ENCODE measurements around the gene DNHD1.

Gene DNHD1

DNA sequence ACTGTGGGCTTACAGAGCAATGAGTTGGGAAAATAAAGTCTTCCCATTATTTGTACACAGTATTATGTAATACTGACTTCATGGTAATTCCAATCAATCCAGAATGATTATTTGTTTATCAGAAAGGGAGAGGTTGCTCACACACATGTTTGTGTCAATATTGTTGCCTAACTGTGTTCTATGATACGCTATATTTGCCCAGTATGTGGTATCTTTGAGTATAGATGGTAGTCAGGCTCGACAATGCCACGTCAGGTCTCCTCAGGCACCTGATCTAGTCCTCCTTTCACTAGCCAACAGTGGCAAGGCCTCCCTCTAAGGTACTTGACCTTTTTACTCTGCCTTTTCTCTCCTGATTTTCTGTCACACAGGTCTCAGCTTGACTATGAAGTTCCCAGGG, 5.3 kb downstream of the DNHD1 start:
- Histone ChIP-seq H3K27me3 (replicated peaks; ENCODE audit: insufficient read depth, low read length) (no peaks in the 10 kb centered on the region), H2AFZ (ENCODE audit: low read length) (no peak overlapping the region), H4K20me1 (ENCODE audit: insufficient read depth, low read length) (no peaks in the 10 kb centered on the region), H3K36me3 (replicated peaks; ENCODE audit: insufficient read depth, low read length) (no peaks in the 10 kb centered on the region), H3K4me3 (ENCODE audit: low read length) (no peak overlapping the region), H3F3A (ENCODE audit: insufficient read depth, low read length) (no peaks in the 10 kb centered on the region), H3K4me1 (ENCODE audit: low read length) (no peaks in the 10 kb centered on the region), H3K9ac (ENCODE audit: low read length) (no peak overlapping the region), H3K9me2 (replicated peaks; ENCODE audit: insufficient read depth, low read length) (no peaks in the 10 kb centered on the region), H3K4me2 (ENCODE audit: low read depth, low read length) (no peak overlapping the region), H3K79me2 (ENCODE audit: low read length) (no peaks in the 10 kb centered on the region), H3K27ac (ENCODE audit: low read length) (no peak overlapping the region), H3K9me3 (replicated peaks; ENCODE audit: insufficient read depth, low read length) (no peaks in the 10 kb centered on the region)
- no peak for TF ChIP-seq EZH2 (optimal IDR thresholded peaks at IDR 0.05; ENCODE audit: low read depth, low read length)
- no peak for TF ChIP-seq EZH2phosphoT487 (IDR thresholded peaks at IDR 0.05; ENCODE audit: low read length)
- TF ChIP-seq, protein P1, sequence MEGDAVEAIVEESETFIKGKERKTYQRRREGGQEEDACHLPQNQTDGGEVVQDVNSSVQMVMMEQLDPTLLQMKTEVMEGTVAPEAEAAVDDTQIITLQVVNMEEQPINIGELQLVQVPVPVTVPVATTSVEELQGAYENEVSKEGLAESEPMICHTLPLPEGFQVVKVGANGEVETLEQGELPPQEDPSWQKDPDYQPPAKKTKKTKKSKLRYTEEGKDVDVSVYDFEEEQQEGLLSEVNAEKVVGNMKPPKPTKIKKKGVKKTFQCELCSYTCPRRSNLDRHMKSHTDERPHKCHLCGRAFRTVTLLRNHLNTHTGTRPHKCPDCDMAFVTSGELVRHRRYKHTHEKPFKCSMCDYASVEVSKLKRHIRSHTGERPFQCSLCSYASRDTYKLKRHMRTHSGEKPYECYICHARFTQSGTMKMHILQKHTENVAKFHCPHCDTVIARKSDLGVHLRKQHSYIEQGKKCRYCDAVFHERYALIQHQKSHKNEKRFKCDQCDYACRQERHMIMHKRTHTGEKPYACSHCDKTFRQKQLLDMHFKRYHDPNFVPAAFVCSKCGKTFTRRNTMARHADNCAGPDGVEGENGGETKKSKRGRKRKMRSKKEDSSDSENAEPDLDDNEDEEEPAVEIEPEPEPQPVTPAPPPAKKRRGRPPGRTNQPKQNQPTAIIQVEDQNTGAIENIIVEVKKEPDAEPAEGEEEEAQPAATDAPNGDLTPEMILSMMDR (IDR thresholded peaks at IDR 0.05; ENCODE audit: low read length): no peak
- no peak for DNase-seq

DNA sequence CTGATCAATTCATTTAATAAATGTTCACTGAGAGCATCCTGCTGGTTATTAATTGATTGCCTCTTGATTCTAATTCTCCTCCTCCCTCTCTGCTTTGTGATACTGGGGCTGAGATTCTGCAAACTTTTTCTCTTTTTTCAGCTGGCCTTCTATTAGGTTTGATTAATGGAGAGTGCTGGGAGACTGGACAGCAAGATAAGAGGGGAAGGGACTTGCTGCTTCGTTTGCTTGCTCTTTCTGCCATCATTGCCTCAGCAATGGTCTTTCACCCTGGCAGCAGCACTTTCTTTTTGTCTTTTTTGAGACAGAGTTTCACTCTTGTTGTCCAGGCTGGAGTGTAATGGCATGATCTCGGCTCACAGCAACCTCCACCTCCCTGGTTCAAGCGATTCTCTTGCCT, 7.1 kb downstream of the DNHD1 start:
- no peak overlapping the region for H3K4me3 ChIP-seq (ENCODE audit: low read length)
- no peaks in the 10 kb centered on the region for H3K9me2 ChIP-seq (replicated peaks; ENCODE audit: insufficient read depth, low read length)
- no peaks in the 10 kb centered on the region for H3K79me2 ChIP-seq (ENCODE audit: low read length)
- H2AFZ ChIP-seq (ENCODE audit: low read length): no peak overlapping the region
- H3K4me1 ChIP-seq (ENCODE audit: low read length): no peaks in the 10 kb centered on the region
- no peaks in the 10 kb centered on the region for H4K20me1 ChIP-seq (ENCODE audit: insufficient read depth, low read length)
- no peak overlapping the region for H3K9ac ChIP-seq (ENCODE audit: low read length)
- DNase-seq: no peak
- H3K36me3 ChIP-seq (replicated peaks; ENCODE audit: insufficient read depth, low read length): no peaks in the 10 kb centered on the region
- H3K4me2 ChIP-seq (ENCODE audit: low read depth, low read length): no peak overlapping the region
- TF ChIP-seq EZH2 (optimal IDR thresholded peaks at IDR 0.05; ENCODE audit: low read depth, low read length): no peak
- TF ChIP-seq, protein P1 (IDR thresholded peaks at IDR 0.05; ENCODE audit: low read length): no peak
- no peak for TF ChIP-seq EZH2phosphoT487 (IDR thresholded peaks at IDR 0.05; ENCODE audit: low read length)
- H3K27me3 ChIP-seq (replicated peaks; ENCODE audit: insufficient read depth, low read length): no peaks in the 10 kb centered on the region
- H3K9me3 ChIP-seq (replicated peaks; ENCODE audit: insufficient read depth, low read length): no peaks in the 10 kb centered on the region
- H3F3A ChIP-seq (ENCODE audit: insufficient read depth, low read length): no peaks in the 10 kb centered on the region
- H3K27ac ChIP-seq (ENCODE audit: low read length): no peak overlapping the region

DNA sequence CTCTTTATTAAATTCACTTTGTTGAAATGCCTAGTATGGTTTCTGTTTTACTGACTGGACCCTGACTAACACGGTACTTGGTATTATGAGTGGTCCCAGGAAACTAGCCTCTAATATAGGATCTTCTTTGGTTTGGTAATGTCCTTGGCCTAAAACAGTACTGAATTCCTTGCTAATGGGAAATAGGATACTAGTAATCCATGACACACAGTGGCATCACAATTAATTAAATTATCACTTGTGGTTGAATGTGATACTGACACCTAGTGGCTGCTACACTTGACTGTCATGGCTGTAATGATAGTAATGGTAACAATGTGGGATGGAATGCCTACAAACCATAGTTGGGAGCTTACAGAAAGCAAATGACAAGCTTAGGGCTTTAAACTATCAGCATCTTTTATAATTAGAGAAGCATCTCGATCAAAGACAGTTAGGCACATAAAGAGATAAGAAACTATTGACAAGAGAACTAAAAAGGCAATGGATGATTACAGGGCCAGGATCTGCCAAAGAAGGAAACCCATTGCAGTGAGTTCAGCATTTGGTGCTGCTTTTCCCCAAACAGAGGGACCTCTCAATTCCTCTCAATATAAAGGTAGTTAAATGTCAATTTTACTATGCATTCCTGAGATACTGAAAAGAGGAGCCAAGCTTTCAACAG, 8.6 kb downstream of the DNHD1 start:
- no peak overlapping the region for H2AFZ ChIP-seq (ENCODE audit: low read length)
- no peaks in the 10 kb centered on the region for H3K36me3 ChIP-seq (replicated peaks; ENCODE audit: insufficient read depth, low read length)
- no peaks in the 10 kb centered on the region for H4K20me1 ChIP-seq (ENCODE audit: insufficient read depth, low read length)
- H3K79me2 ChIP-seq (ENCODE audit: low read length): no peaks in the 10 kb centered on the region
- H3K9ac ChIP-seq (ENCODE audit: low read length): no peak overlapping the region
- no peak for TF ChIP-seq EZH2phosphoT487 (IDR thresholded peaks at IDR 0.05; ENCODE audit: low read length)
- TF ChIP-seq, protein P1 (IDR thresholded peaks at IDR 0.05; ENCODE audit: low read length): peak; percentile 85
- no peaks in the 10 kb centered on the region for H3F3A ChIP-seq (ENCODE audit: insufficient read depth, low read length)
- no peaks in the 10 kb centered on the region for H3K27me3 ChIP-seq (replicated peaks; ENCODE audit: insufficient read depth, low read length)
- H3K4me2 ChIP-seq (ENCODE audit: low read depth, low read length): no peak overlapping the region
- no peak overlapping the region for H3K4me3 ChIP-seq (ENCODE audit: low read length)
- peak; percentile 27 for DNase-seq
- H3K4me1 ChIP-seq (ENCODE audit: low read length): no peaks in the 10 kb centered on the region
- no peak overlapping the region for H3K27ac ChIP-seq (ENCODE audit: low read length)
- H3K9me2 ChIP-seq (replicated peaks; ENCODE audit: insufficient read depth, low read length): no peaks in the 10 kb centered on the region
- H3K9me3 ChIP-seq (replicated peaks; ENCODE audit: insufficient read depth, low read length): no peaks in the 10 kb centered on the region

Data from MM.1S (cell line).